ENCODE data around the gene PLAGL1.
"Not testable (repeated sequence)": the region's sequence is repeated elsewhere in the genome, so short reads cannot be mapped to it uniquely, and the experiment has no call there.

Gene PLAGL1

DNA sequence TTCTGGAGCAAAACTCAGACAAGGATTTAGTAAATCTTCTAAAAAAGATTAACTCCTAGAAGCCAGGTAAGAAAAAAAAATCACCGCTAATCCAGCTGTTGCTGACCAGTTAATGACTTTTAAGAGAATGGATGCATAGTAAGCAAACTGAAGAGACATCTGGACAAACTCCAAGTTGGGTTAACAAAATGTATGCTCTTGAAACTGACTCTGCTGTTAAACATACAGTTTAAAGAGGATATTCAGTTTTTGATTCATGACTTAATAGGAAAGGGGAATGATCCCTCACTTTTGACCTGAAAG, 70.4 kb downstream of the PLAGL1 start:
- no peak for DNase-seq (ENCODE audit: low read depth in 3 of 3)

DNA sequence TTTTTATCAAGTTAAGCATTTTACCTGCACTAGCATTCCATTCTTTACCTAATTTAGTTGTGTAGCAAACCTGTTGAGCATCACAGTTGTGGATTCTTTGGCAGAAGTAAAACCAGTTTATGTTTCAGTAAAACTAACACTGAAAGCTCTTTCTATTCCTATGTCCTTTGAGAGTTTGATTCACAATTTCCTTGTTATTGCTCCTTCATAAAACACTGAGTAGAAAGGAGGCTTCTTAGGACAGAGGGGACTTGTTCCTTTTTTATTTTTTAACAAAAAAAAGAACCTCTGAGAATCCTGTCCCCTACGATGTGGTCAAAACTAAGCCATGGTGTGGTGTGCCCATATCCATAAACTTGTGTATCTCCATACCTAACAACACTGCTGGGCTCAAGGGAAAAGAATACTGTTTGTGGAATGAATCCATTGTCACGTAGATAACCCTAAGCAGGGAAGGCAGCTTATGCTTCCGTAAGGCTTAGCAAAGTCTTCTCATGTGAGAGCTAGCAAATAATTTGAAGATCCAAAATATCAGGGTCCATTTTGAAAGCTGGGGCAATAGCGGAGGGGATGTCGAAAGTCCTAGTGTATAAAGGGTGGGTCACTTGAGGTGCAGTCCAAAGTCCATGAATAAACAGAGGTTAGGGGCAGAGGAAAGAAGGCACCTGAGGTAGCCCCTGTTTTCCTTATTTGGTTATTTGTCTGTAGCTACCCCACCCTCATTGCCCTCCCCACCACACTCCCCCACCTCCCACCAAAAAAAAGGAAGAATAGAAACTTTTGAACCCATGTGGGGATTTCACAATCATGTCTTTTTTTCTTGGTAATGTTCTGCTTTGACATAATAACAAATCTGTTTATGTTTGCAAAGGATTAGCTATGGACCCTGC, 71.0 kb downstream of the PLAGL1 start:
- no peak for DNase-seq (ENCODE audit: low read depth in 3 of 3)

DNA sequence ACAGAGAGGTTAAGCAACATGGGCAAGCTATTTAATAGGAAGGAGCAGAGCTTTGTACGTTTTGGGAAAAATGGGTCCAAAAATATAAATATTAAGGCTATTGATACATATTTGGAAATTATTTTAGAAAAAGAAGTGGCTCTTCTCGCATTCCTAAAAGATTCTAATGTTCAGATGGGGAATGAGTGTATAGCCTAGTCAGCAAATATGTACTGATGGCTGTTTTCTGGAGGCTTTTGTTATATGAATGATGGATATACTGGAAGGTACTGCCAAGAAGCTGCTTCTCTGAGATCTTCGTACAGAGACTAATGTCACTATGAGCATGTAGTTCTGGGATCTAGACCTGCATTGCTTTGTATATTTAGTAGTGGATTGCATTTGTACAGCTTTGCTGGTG, 71.7 kb downstream of the PLAGL1 start:
- DNase-seq (ENCODE audit: low read depth in 3 of 3): no peak

DNA sequence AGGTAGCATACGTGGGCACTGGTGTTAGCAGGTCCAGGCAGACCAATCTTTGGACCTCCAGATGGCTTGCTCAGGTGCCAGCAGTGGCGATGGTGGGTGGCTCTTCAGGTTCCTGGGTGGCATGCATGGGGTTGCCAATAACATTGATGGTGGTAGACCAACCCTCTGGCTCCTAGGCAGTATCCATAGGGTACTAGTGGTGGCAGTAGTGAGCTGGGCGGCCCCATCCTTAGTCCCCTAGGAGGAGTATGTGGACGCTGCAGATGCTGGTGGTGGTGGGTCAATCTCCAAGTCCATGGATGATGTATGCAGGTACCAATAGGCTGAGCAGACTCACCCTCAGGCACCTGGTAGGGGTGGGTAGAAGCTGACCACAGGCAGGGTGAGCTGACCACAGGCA, 73.2 kb downstream of the PLAGL1 start:
- no peak for DNase-seq (ENCODE audit: low read depth in 3 of 3)

DNA sequence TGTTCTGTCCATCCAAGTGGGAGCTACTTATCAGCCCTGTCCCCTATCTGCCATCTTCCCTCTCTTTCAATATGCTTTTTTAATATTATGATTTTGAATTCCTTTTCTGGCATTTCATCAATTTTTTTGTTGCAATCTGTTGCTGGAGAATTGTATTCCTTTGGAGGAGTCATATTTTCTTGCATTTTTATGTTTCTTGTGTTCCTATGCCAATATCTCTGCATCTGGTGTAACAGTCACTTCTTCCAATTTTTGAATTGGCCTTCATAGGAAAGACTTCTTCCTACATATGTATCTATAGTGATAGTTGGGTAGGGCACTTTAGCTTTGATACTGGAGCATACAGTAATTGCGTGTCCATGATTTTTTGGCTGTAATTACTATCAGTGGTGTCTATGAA, 73.7 kb downstream of the PLAGL1 start:
- no peak for DNase-seq (ENCODE audit: low read depth in 3 of 3)

DNA sequence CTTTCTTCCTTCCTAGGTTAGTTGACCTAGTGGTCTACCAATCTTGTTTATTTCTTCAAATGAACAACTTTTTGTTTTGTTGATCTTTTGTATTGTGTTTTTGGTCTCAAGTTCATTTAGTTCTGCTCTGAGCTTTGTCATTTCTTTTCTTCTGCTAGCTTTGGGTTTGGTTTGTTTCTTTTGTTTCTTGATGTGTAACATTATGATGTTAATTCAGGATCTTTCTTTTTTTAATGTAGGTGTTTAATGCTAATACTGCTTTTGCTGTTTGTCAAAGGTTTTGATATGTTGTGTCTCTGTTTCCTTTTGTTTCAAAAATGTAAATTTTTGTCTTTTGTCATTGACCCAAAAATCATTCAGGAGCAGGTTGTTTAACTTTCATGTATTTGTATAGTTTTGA, 78.1 kb downstream of the PLAGL1 start:
- no peak for DNase-seq (ENCODE audit: low read depth in 3 of 3)

DNA sequence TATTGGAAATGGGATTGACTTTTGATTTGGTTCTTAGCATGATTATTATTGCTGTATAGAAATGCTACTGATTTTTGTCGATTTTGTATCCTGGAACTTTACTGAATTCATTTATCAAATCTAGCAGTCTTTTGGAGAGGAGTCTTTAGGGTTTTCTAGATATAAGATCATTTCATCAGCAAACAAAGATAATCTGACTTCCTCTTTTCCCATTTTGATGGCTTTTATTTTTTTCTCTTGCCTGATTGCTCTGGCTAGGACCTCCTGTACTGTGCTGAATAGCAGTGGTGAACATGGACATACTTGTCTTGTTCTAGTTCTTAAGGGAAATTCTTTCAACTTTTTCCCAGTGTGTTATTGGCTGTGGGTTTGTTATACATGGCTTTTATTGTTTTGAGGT, 79.2 kb downstream of the PLAGL1 start:
- DNase-seq (ENCODE audit: low read depth in 3 of 3): no peak

DNA sequence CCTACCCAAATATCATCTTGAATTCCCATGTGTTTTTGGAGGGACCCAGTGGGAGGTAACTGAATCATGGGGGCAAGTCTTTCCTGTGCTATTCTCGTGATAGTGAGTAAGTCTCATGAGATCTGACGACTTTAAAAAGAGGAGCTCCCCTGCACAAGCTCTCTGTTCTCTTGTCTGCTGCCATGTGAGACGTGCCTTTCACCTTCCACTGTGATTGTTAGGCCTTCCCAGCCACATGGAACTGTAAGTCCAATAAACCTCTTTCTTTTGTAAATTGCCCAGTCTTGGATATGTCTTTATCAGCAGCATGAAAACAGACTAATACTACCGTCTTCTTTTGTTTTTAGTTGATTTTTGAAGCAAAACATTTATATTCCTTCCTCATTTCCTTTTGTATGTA, 91.0 kb downstream of the PLAGL1 start:
- DNase-seq (ENCODE audit: low read depth in 3 of 3): not testable (repeated sequence)

DNA sequence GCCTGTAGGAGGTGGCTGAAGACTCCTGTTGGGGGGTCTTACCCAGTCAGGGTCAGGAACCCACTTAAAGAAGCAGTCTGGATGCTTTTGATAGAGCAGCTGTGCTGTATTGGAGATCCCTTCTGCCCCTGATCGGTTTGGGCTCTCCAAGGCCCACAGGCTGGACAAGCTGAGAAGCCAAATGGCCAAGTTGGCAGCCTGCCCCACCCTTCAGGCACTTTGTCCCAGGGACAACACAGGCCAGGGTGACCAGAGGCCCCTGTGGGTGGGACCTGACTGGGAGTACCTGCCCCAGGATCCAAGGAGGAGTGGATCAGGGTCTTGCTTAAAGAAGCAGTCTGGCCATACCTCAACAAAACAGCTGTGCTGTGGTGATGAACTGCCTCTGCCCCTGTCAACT, 95.4 kb downstream of the PLAGL1 start:
- no peak for DNase-seq (ENCODE audit: low read depth in 3 of 3)

DNA sequence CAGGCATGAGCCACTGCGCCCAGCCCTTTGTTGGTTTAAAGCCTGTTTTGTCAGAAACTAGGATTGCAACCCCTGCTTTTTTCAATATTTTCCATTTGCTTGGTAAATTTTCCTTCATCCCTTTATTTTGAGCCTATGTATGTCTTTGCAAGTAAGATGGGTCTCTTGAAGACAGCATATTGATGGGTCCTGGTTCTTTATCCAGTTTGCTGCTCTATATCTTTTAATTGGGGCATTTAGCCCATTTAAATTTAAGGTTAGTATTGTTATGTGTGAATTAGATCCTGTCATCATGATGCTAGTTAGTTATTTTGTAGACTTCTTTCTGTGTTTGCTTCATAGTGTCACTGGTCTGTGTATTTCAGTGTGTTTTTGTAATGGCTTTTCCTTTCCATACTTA, 97.0 kb downstream of the PLAGL1 start:
- no peak for DNase-seq (ENCODE audit: low read depth in 3 of 3)

DNA sequence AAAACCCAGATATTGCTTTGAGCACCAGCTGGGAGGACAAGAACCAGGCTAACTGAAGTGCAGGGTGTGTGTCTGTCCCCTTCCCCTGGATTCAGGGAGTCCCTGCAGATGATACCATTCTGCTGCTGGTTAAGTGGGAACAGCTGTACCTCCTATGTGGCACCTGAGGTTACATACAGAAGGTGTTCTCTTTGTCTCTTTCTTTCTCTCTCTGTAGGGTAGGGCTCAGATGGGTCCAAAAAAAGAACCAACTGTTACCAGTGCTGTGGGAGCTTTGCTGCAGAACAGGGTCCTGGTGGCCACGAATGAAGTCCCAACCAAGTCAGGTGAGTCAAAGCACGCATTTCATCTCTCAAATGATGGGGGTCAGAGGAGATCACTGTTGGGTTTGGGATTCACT, 105.2 kb downstream of the PLAGL1 start:
- DNase-seq (ENCODE audit: low read depth in 3 of 3): no peak

DNA sequence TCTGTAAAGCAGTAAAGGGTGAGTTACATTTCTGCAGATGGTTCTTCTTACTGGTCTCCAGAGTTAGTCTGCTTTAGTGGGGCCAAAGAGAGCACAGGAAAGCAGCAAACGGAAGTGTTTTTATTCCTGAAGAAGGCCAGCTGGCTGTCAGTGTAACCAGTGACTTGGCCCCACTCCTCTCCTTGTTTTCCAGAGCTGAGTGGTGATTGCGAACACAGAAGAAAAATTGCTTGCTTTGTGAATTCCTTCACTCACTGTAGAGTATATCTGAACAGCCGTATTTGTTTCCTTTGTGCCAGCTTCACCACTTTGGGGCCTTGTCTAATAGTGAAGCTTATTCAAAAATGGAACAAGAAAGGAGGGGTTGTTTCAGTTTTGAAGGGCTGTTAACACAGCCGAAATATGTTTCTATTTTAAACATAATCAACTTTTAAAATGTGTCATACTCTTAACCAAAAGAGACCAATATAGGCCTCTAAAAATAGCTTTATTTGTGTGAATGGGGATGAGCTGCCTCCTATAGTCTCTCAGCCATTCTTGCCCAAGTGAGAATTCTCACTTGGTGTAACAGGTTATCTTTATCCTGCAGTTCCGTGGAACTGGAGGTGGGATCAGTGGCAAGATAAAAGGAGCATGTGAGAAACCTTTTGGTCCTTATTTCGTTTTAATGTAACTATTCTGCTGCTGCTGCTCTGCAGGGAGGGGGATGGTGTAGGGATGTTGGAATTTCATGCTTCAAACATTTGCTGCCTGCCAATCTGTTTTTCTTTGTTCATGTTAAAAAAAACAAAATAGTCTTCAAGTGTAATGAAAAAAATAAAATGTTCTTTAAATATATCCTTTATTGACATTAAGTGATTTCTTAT, 105.9 kb downstream of the PLAGL1 start:
- no peak for DNase-seq (ENCODE audit: low read depth in 3 of 3)

DNA sequence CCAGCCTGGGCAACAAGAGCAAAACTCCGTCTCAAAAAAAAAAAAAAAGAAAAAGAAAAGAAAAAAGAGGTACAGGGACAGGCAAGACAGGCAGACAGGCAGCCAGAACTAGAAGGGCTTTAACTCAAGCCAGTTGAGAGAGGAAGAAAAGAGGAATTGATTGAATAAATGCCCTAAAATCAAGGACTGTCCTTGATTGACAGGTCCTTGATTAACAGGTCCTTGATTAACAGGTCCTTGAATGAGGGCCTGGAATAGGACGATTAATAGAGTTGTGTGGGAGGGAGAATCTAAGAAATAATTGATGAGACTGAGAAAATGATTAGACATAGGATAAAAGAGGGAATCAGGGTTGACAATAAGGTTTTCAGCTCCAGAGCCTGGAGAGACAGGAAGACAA, 107.7 kb downstream of the PLAGL1 start:
- DNase-seq (ENCODE audit: low read depth in 3 of 3): no peak

DNA sequence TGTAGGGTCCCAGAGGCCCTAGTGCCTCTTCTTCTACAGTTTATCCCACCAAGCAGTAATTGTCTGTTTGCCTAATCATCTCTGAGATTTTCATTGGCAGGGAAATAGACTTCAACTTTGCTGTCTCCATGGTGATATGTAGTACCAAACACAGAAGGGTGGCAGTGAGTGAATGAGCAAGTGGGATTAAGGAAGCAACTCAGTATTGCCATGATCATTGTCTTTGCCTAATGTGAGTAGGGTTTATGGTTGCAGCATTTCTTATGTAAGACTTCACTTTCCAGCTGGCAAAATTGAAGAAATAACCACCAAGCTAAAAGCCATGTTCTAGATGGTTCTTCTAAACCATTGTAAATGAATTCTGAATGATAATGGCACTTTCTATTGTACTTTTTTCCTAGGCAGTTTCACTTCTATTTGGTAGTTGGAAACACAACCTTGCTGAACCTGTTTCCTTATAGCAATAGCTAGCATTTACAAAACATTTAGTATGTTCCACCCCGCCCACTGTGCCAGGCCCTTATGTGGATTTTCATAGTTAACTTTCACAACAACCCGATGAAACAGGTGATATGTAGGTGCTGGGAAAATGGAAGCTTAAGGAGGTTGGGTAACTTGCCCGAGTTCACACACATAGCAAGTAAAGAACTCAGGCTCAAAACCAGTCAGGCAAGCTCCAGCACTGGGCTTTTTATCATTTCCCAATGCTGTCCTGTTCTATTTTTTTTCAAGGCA, 111.8 kb downstream of the PLAGL1 start:
- no peak for DNase-seq (ENCODE audit: low read depth in 3 of 3)

DNA sequence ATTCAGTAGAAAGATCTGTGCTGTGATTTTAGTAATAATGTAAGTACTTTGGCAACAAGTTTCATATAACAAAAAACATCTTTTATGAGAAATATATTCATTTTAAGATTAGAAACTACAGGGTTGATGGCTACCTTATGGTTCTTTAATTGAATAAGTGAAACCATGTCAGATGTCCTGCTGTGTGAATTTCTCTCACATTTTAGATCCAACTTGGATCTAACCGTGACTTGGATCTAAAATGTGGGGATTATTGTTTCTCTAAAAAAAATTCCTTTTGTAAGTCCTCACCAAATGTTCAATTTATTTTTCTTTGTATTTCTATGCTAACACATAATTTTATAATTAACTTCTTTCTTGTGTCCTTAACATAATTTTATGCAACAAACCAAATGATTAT, 113.4 kb downstream of the PLAGL1 start:
- no peak for DNase-seq (ENCODE audit: low read depth in 3 of 3)
